CD4-positive, alpha-beta T cell (primary cell): ENCODE data around the gene ETV3L. TPM values are rescaled to one million over a fixed set of nuclear protein-coding genes. Genes with fewer than 3 reads are reported as not detected.

Experiments used
- ATAC-seq: fragments of 200-7000 bp; cut with Tn5 transposase; one replicate; pipeline ENCODE4 v1.10.0; 2022; ENCODE audit warnings: mild to moderate bottlenecking; ENCODE audit not compliant: poor library complexity
- CTCF ChIA-PET: fragments of 350-600 bp; sonication (Branson Sonifier 250); formaldehyde crosslinking; loops from one replicate; lab custom pipeline; 2021; ENCODE audit warnings: antibody characterized with exemption, inconsistent platforms; lab: Charles Lee
- POLR2A ChIA-PET: fragments of 350-600 bp; sonication (Branson Sonifier 250); formaldehyde crosslinking; loops from one replicate; lab custom pipeline; 2021; ENCODE audit warnings: antibody characterized with exemption, inconsistent platforms; lab: Charles Lee
- DNase-seq, 14 experiments: peaks; one replicate each; pipeline ENCODE4 v3.0.0-alpha.2; 2013 to 2020; ENCODE audit warnings: mixed read lengths in 2 of 14
- H3K27ac ChIP-seq, 2 donors: one replicate each; pipeline versions ENCODE4 v1.5.1 to v1.7.0; 2013; ENCODE audit warnings: low read length in 2 of 2, low read depth in 1 of 2, mild to moderate bottlenecking in 1 of 2
- H3K27me3 ChIP-seq, 2 experiments: 1 replicate in 1 of 2; 2 replicates in 1 of 2; pipeline versions ENCODE4 v1.6.1 to v1.7.0; 2013; ENCODE audit warnings: low read length in 2 of 2, control low read depth in 1 of 2, mild to moderate bottlenecking in 1 of 2, moderate library complexity in 1 of 2; ENCODE audit not compliant: insufficient read depth in 2 of 2, control insufficient read depth in 1 of 2
- H3K36me3 ChIP-seq: one replicate; pipeline ENCODE4 v1.6.1; 2013; ENCODE audit warnings: low read length, control low read depth; ENCODE audit not compliant: insufficient read depth
- H3K4me1 ChIP-seq: one replicate; pipeline ENCODE4 v1.6.1; 2013; ENCODE audit warnings: low read length, control low read depth; ENCODE audit not compliant: insufficient read depth
- H3K4me3 ChIP-seq: one replicate; pipeline ENCODE4 v1.5.1; 2013; ENCODE audit warnings: mild to moderate bottlenecking, low read length, moderate library complexity
- H3K9me3 ChIP-seq, 2 experiments: 1 replicate in 1 of 2; 2 replicates in 1 of 2; pipeline versions ENCODE4 v1.6.1 to v1.7.0; 2013; ENCODE audit warnings: low read length in 2 of 2, mild to moderate bottlenecking in 2 of 2, control low read depth in 1 of 2, moderate library complexity in 1 of 2; ENCODE audit not compliant: control insufficient read depth in 1 of 2, insufficient read depth in 1 of 2
- H3K27ac Mint-ChIP-seq: one replicate; pipeline ENCODE4 v1.8.0; 2020; ENCODE audit warnings: mixed read lengths
- H3K27me3 Mint-ChIP-seq: one replicate; pipeline ENCODE4 v1.8.0; 2021; ENCODE audit warnings: mixed read lengths
- H3K36me3 Mint-ChIP-seq: one replicate; pipeline ENCODE4 v1.8.0; 2021; ENCODE audit warnings: low read depth, mixed read lengths
- H3K4me1 Mint-ChIP-seq: one replicate; pipeline ENCODE4 v1.8.0; 2021; ENCODE audit warnings: low read depth, mixed read lengths
- H3K4me3 Mint-ChIP-seq: one replicate; pipeline ENCODE4 v1.8.0; 2020; ENCODE audit warnings: mild to moderate bottlenecking, mixed read lengths
- H3K9me3 Mint-ChIP-seq: one replicate; pipeline ENCODE4 v1.8.0; 2020; ENCODE audit warnings: mixed read lengths
- intact Hi-C, 2 experiments: fragments of 100-400 bp; cut with DNase I in 1 of 2; cut with micrococcal nuclease in 1 of 2; formaldehyde crosslinking; loops; one replicate each; pipeline versions ENCODE4 v1.15.1 to v1.9.0; 2023 to 2025; cut with DNase I, micrococcal nuclease
- total RNA-seq, 174 experiments: library from RNA in 2 of 174; stranded (reverse) in 2 of 174; gene quantifications; one replicate each; pipeline ENCODE4 v1.2.3 and lab custom pipeline; 2021 to 2026
- TF ChIP-seq, protein P1 (sequence below): fragments of 200-600 bp; IDR thresholded peaks from one replicate; pipeline ENCODE4 v1.8.0; 2022; ENCODE audit warnings: antibody characterized with exemption, mild to moderate bottlenecking

Gene ETV3L
- total RNA-seq, 2 experiments from 2014 or later = not detected

GRCh38 chr1:157119008-157119407, 19.4 kb upstream of the ETV3L start:
- no peak for DNase-seq
- no peak overlapping the region for H3K27ac Mint-ChIP-seq
- H3K27me3 Mint-ChIP-seq = no peaks in the 10 kb centered on the region
- no peak for ATAC-seq
- Histone ChIP-seq H3K4me1 (peaks cover 13% of the 10 kb centered on the region), H3K9me3 (no peaks in the 10 kb centered on the region), H3K27ac (no peak overlapping the region), H3K4me3 (no peak overlapping the region), H3K27me3 (no peaks in the 10 kb centered on the region), H3K36me3 (peaks cover 30% of the 10 kb centered on the region)
- ChIA-PET POLR2A (no interaction called here), CTCF (no interaction called here)
- no peaks in the 10 kb centered on the region for H3K9me3 Mint-ChIP-seq
- no peak overlapping the region for H3K4me3 Mint-ChIP-seq
- H3K4me1 Mint-ChIP-seq = peaks cover 32% of the 10 kb centered on the region
- intact Hi-C loops = no loop called here
- H3K36me3 Mint-ChIP-seq = peaks cover 32% of the 10 kb centered on the region
- TF ChIP-seq, protein P1, sequence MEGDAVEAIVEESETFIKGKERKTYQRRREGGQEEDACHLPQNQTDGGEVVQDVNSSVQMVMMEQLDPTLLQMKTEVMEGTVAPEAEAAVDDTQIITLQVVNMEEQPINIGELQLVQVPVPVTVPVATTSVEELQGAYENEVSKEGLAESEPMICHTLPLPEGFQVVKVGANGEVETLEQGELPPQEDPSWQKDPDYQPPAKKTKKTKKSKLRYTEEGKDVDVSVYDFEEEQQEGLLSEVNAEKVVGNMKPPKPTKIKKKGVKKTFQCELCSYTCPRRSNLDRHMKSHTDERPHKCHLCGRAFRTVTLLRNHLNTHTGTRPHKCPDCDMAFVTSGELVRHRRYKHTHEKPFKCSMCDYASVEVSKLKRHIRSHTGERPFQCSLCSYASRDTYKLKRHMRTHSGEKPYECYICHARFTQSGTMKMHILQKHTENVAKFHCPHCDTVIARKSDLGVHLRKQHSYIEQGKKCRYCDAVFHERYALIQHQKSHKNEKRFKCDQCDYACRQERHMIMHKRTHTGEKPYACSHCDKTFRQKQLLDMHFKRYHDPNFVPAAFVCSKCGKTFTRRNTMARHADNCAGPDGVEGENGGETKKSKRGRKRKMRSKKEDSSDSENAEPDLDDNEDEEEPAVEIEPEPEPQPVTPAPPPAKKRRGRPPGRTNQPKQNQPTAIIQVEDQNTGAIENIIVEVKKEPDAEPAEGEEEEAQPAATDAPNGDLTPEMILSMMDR = no peak

DNA sequence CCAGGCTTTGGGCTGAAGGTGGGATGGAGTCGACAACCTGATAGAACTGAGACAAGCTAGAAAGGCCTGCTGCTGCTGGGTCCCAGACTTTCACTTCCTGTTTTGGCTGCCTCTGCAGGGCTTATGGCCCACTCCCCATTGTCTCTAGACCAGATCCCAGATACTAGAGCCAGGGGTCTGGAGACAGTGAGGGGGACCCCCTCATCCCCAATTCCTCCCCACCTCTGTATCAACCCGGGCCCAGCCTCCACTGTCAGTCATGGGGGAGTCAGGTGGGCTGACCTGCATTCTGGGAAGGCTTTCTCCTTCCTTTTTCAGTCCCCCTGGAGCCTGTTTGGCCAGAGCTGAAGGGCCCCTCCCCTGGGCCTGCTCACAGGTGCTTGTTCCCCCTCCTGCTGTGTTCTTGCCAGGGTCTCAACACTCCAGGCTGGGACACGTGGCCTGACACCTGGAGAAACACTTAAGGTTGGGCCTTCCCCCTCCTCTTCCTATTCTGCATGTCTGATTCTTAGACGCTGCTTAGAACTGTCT, 18.0 kb upstream of the ETV3L start:
- intact Hi-C loops = no loop called here
- peaks cover 18% of the 10 kb centered on the region for H3K36me3 Mint-ChIP-seq
- no peaks in the 10 kb centered on the region for H3K9me3 Mint-ChIP-seq
- Histone ChIP-seq H3K27me3 (no peaks in the 10 kb centered on the region), H3K27ac (no peak overlapping the region), H3K4me3 (no peak overlapping the region), H3K36me3 (peaks cover 16% of the 10 kb centered on the region), H3K9me3 (no peaks in the 10 kb centered on the region), H3K4me1 (peaks cover 10% of the 10 kb centered on the region)
- CTCF ChIA-PET = interaction anchor here (0.7 kb wide), 1 partner anchor 27 kb away, joined by 3 read pairs; no protein-coding TSS in a partner anchor
- TF ChIP-seq, protein P1 = no peak
- H3K27me3 Mint-ChIP-seq = no peaks in the 10 kb centered on the region
- DNase-seq = peak in 1 of 14 experiments; percentile 35
- no peak overlapping the region for H3K27ac Mint-ChIP-seq
- no peak overlapping the region for H3K4me3 Mint-ChIP-seq
- peaks cover 19% of the 10 kb centered on the region for H3K4me1 Mint-ChIP-seq
- no peak for ATAC-seq
- POLR2A ChIA-PET = interaction anchor here (0.9 kb wide), 1 partner anchor 14 kb away, joined by 3 read pairs; no protein-coding TSS in a partner anchor

DNA sequence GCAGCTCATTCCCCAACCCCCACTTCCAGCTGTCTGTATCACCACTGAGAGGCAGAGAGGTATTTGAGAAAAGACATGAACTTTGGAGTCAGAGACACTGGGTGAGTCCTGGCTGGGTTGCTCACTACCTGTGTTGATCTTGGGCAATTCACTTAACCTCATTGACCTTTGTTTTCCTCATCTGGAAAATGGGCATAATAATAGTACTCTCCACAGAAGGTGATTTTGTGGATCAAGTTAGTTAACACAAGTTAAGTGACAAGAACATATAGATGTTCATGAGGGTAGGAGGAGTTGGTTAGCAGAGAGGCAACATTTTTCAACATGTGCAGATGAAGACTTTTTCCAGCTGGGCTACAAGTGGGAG, 17.1 kb upstream of the ETV3L start:
- H3K9me3 Mint-ChIP-seq = no peaks in the 10 kb centered on the region
- Histone ChIP-seq H3K36me3 (peaks cover 8% of the 10 kb centered on the region), H3K4me1 (peaks cover 8% of the 10 kb centered on the region), H3K4me3 (no peak overlapping the region), H3K9me3 (no peaks in the 10 kb centered on the region), H3K27me3 (no peaks in the 10 kb centered on the region), H3K27ac (no peak overlapping the region)
- H3K4me3 Mint-ChIP-seq = no peak overlapping the region
- no peak overlapping the region for H3K27ac Mint-ChIP-seq
- intact Hi-C loops = no loop called here
- DNase-seq (no peak), ATAC-seq (no peak)
- H3K36me3 Mint-ChIP-seq = peaks cover 9% of the 10 kb centered on the region
- POLR2A ChIA-PET = interaction anchor here (0.9 kb wide), 1 partner anchor 14 kb away, joined by 3 read pairs; no protein-coding TSS in a partner anchor
- TF ChIP-seq, protein P1 = no peak
- peaks cover 4% of the 10 kb centered on the region for H3K27me3 Mint-ChIP-seq
- H3K4me1 Mint-ChIP-seq = peaks cover 17% of the 10 kb centered on the region
- CTCF ChIA-PET = interaction anchor here (0.7 kb wide), 1 partner anchor 26 kb away, joined by 3 read pairs; no protein-coding TSS in a partner anchor
